Central memory CD8-positive, alpha-beta T cell (primary cell): ENCODE data around the gene NBAS.
"Not testable (repeated sequence)": the region's sequence is repeated elsewhere in the genome, so short reads cannot be mapped to it uniquely, and the experiment has no call there.

Experiments
- ATAC-seq: fragments of 150-1000 bp; cut with Tn5 transposase; replicated peaks from 2 replicates; pipeline ENCODE4 v1.10.0; 2022; ENCODE audit warnings: mild to moderate bottlenecking, moderate FRiP score, moderate number of reproducible peaks; ENCODE audit not compliant: poor library complexity, severe bottlenecking; ENCODE audit errors: extremely low read depth
- DNase-seq, 2 donors: peaks; one replicate each; pipeline ENCODE4 v3.0.0; 2021; ENCODE audit warnings: low spot score in 2 of 2
- H3K27ac Mint-ChIP-seq: one replicate; pipeline ENCODE4 v1.8.0; 2022; ENCODE audit warnings: low read depth, mild to moderate bottlenecking, moderate library complexity, mixed read lengths
- H3K27me3 Mint-ChIP-seq: one replicate; pipeline ENCODE4 v1.8.0; 2022; ENCODE audit warnings: mixed read lengths
- H3K36me3 Mint-ChIP-seq: one replicate; pipeline ENCODE4 v1.8.0; 2022; ENCODE audit warnings: mild to moderate bottlenecking, moderate library complexity, mixed read lengths; ENCODE audit not compliant: insufficient read depth
- H3K4me1 Mint-ChIP-seq: one replicate; pipeline ENCODE4 v1.8.0; 2022; ENCODE audit warnings: mixed read lengths
- H3K4me3 Mint-ChIP-seq: one replicate; pipeline ENCODE4 v1.8.0; 2022; ENCODE audit warnings: mild to moderate bottlenecking, moderate library complexity, mixed read lengths
- H3K9me3 Mint-ChIP-seq: one replicate; pipeline ENCODE4 v1.8.0; 2022; ENCODE audit warnings: mixed read lengths

Gene NBAS

DNA sequence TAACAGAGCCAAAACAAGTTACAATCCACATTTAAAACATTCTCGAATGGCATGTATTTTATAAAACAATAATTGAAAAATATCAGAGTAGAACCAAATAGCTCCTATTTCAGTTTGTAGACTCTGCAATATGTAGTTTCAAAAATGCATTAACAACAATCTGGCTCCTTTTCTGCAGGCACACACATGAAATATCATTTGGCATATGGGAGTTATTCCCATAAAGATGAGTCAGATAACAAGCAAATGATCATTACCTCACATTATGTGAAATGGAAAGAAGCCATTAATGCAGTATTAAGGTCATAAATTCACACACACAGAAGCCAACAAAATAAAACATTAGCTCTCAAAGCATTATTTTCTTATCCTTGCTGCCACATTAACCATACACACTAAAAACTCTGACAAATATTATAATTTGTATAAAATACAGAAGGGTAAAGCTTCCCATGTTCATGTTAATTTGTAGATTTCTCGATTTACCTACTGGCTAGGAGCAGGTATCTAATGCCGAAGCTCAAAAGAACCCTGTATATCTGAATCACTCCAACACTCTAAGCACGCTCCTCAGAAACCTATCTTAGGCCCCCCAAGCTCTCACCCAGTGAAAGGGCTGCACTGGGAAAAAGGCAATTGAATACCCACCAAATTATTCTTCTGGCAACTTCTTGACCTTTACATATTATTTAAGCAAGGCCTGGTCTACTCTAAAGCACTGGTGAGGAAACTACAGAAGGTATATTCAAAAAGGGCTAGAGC is 13.8 kb downstream of the NBAS start:
- Mint-ChIP-seq H3K36me3 (peaks cover 15% of the 10 kb centered on the region), H3K27ac (no peak overlapping the region), H3K4me1 (peaks cover 11% of the 10 kb centered on the region), H3K27me3 (no peaks in the 10 kb centered on the region), H3K4me3 (no peak overlapping the region), H3K9me3 (no peaks in the 10 kb centered on the region)
- DNase-seq (no peak), ATAC-seq (no peak)

DNA sequence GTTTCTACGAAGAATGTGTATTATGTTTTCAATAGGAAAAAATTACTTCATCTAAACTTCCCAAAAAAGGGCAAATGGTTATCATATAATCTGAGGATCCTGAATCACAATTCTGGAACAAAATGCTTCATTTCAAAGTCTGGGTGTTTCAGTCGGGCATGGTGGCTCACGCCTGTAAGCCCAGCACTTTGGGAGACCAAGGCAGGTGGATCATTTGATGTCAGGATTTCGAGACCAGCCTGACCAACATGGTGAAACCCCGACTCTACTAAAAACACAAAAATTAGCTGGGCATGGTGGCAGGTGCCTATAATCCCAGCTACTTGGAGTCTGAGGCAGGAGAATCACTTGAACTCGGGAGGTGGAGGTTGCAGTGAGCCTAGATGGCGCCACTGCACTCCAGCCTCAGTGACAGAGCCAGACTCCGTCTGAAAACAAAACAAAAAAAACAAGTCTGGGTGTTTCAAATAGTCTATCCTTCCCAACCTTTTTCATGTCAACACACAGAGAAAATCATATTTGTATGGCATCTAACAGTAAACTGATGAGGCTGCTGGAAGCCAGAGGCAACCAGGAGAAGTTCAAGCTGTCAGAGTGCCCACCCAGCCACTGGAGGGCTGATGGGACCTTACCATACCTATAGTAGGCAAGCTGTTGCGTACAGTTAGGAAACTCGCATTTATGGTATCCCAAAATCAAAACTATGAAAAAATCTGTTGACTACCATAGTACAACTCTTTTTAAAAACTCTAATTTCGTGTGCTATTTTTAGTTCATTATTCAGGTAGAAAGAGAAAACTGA is 14.6 kb downstream of the NBAS start:
- no peak overlapping the region for H3K27ac Mint-ChIP-seq

DNA sequence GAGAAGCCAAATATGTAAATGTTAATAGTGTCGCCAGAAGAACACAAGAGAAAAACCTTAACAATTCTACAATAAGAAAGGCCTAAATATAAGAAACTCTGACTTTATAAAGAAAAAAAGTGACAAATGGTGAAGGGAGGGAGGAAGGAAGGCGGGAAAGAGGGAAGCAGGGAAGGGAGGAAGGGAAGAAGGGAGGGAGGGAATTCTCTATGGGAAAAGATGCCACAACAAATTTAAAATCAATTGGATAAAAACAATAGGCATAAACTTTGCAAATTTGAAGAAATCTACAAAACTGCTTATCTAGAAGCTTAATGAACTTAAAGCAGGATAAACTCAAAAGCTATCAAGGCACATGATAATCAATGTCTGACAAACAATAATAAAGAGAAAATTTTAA is 16.9 kb downstream of the NBAS start:
- Mint-ChIP-seq H3K4me3 (no peak overlapping the region), H3K27ac (no peak overlapping the region), H3K27me3 (no peaks in the 10 kb centered on the region), H3K4me1 (peaks cover 17% of the 10 kb centered on the region), H3K36me3 (peaks cover 4% of the 10 kb centered on the region), H3K9me3 (no peaks in the 10 kb centered on the region)
- no peak for DNase-seq
- ATAC-seq, result no peak

More for the DNA sequence above, 14.6 kb downstream of the NBAS start:
- DNase-seq (no peak), ATAC-seq (no peak)
- Mint-ChIP-seq H3K4me3 (no peak overlapping the region), H3K36me3 (peaks cover 9% of the 10 kb centered on the region), H3K4me1 (peaks cover 11% of the 10 kb centered on the region), H3K9me3 (no peaks in the 10 kb centered on the region), H3K27me3 (no peaks in the 10 kb centered on the region)

- H3K27ac Mint-ChIP-seq, result no peak overlapping the region
- ATAC-seq (no peak), DNase-seq (no peak)
- no peak overlapping the region for H3K4me3 Mint-ChIP-seq
- peaks cover 17% of the 10 kb centered on the region for H3K4me1 Mint-ChIP-seq
- H3K9me3 Mint-ChIP-seq, result no peaks in the 10 kb centered on the region
- no peaks in the 10 kb centered on the region for H3K27me3 Mint-ChIP-seq
- peaks cover 9% of the 10 kb centered on the region for H3K36me3 Mint-ChIP-seq
Measured at GRCh38 chr2:15543541-15543940, 17.6 kb downstream of the NBAS start.

GRCh38 chr2:15543053-15543452 is 18.1 kb downstream of the NBAS start:
- no peak for DNase-seq
- Mint-ChIP-seq H3K4me3 (no peak overlapping the region), H3K27me3 (no peaks in the 10 kb centered on the region), H3K4me1 (peaks cover 17% of the 10 kb centered on the region), H3K27ac (no peak overlapping the region), H3K9me3 (no peaks in the 10 kb centered on the region), H3K36me3 (peaks cover 9% of the 10 kb centered on the region)
- no peak for ATAC-seq

DNA sequence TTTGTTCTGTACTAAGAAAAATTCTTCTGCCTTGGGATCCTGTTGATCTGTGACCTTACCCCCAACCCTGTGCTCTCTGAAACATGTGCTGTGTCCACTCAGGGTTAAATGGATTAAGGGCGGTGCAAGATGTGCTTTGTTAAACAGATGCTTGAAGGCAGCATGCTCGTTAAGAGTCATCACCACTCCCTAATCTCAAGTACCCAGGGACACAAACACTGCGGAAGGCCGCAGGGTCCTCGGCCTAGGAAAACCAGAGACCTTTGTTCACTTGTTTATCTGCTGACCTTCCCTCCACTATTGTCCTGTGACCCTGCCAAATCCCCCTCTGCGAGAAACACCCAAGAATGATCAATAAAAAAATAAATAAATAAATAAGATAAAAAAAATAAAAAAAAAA is 18.9 kb downstream of the NBAS start:
- ATAC-seq, H3K4me3 Mint-ChIP-seq, H3K9me3 Mint-ChIP-seq, H3K27me3 Mint-ChIP-seq, H3K27ac Mint-ChIP-seq, H3K36me3 Mint-ChIP-seq, DNase-seq: not testable (repeated sequence)
- peaks cover 17% of the 10 kb centered on the region for H3K4me1 Mint-ChIP-seq

GRCh38 chr2:15540523-15540922 is 20.6 kb downstream of the NBAS start:
- not testable (repeated sequence) for H3K9me3 Mint-ChIP-seq, DNase-seq, H3K27ac Mint-ChIP-seq, ATAC-seq, H3K4me3 Mint-ChIP-seq, H3K27me3 Mint-ChIP-seq
- Mint-ChIP-seq H3K4me1 (peaks cover 13% of the 10 kb centered on the region), H3K36me3 (peaks cover 11% of the 10 kb centered on the region)

- Mint-ChIP-seq H3K27ac (no peak overlapping the region), H3K4me1 (peaks cover 11% of the 10 kb centered on the region), H3K27me3 (no peaks in the 10 kb centered on the region), H3K9me3 (no peaks in the 10 kb centered on the region), H3K36me3 (peaks cover 13% of the 10 kb centered on the region), H3K4me3 (no peak overlapping the region)
- no peak for DNase-seq
- ATAC-seq, result no peak
Measured at GRCh38 chr2:15539999-15540398, 21.1 kb downstream of the NBAS start.

GRCh38 chr2:15538792-15539191 is 22.3 kb downstream of the NBAS start:
- Mint-ChIP-seq H3K36me3 (peaks cover 16% of the 10 kb centered on the region), H3K27ac (no peak overlapping the region), H3K9me3 (no peaks in the 10 kb centered on the region), H3K4me1 (peaks cover 6% of the 10 kb centered on the region), H3K27me3 (no peaks in the 10 kb centered on the region), H3K4me3 (no peak overlapping the region)
- ATAC-seq (no peak), DNase-seq (no peak)

DNA sequence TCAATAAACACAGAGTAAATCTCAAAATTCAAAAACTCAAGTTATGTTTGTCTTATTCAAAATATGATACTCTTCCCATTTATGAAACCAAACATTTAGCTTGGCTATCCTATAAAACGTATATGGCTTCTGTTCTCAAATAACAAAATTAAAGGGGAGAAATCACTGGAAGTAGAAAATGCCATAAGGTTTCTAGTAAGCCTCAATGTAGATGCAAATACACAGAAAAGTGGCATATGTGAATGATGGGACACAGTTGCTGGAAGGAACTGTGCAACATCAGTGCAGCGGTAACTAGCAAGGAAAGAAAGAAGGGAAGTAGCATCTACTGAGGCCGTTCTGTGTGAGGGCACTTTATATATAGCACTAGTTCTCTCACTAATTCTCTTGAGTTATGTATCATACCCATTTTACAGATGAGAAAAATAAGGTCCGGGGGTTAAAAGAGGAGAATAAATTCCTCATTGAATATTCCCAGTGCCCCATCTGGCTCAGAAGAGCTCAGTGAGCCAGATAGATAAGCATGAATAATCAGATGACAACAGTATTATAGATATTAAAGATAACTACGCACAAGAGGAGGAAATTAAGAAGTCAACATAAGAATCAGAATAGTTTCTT is 27.2 kb downstream of the NBAS start:
- H3K36me3 Mint-ChIP-seq, result peaks cover 31% of the 10 kb centered on the region

DNA sequence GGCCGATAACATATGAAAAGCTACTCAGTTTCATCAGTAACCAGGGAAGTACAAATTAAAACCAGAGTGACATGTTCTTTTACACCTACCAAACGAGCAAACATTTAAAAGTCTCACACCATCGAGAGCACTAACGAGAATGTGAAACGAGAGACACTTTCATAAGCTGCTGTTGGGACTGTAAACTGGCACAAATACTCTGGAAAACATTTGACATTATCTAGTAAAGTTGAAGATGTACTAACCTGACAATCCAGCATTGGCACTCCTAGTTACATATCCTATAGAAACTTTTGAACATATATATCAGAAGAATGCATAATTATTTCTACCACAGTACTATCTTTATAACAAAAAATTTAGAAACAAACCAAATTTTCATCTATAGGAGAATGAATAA is 28.1 kb downstream of the NBAS start:
- ATAC-seq (no peak), DNase-seq (no peak)
- no peaks in the 10 kb centered on the region for H3K9me3 Mint-ChIP-seq
- H3K27me3 Mint-ChIP-seq, result no peaks in the 10 kb centered on the region
- no peak overlapping the region for H3K27ac Mint-ChIP-seq
- no peaks in the 10 kb centered on the region for H3K4me1 Mint-ChIP-seq
- H3K4me3 Mint-ChIP-seq, result no peak overlapping the region
- peaks cover 28% of the 10 kb centered on the region for H3K36me3 Mint-ChIP-seq

More for the DNA sequence above, 27.2 kb downstream of the NBAS start:
- DNase-seq (no peak), ATAC-seq (no peak)
- H3K4me3 Mint-ChIP-seq, result no peak overlapping the region
- H3K27me3 Mint-ChIP-seq, result no peaks in the 10 kb centered on the region
- no peaks in the 10 kb centered on the region for H3K9me3 Mint-ChIP-seq
- no peaks in the 10 kb centered on the region for H3K4me1 Mint-ChIP-seq
- H3K27ac Mint-ChIP-seq, result no peak overlapping the region

- ATAC-seq (no peak), DNase-seq (no peak)
- Mint-ChIP-seq H3K36me3 (peaks cover 28% of the 10 kb centered on the region), H3K4me1 (no peaks in the 10 kb centered on the region), H3K4me3 (no peak overlapping the region), H3K9me3 (no peaks in the 10 kb centered on the region), H3K27ac (no peak overlapping the region), H3K27me3 (no peaks in the 10 kb centered on the region)
Measured at GRCh38 chr2:15531095-15531854, 29.9 kb downstream of the NBAS start.
